ENCODE measurements around the gene P2RY14. TPM values are rescaled to one million over a fixed set of nuclear protein-coding genes. Genes with fewer than 3 reads are reported as not detected.

The P2RY14 gene
- total RNA-seq, 1 donor from 2014 or later: not detected

- DNase-seq (ENCODE audit: low read depth, low spot score): no peak
Observed at GRCh38 chr3:151301787-151302186, 23.4 kb upstream of the P2RY14 start.

- DNase-seq (ENCODE audit: low read depth, low spot score): no peak
Observed at GRCh38 chr3:151300539-151300938, 22.2 kb upstream of the P2RY14 start.

DNA sequence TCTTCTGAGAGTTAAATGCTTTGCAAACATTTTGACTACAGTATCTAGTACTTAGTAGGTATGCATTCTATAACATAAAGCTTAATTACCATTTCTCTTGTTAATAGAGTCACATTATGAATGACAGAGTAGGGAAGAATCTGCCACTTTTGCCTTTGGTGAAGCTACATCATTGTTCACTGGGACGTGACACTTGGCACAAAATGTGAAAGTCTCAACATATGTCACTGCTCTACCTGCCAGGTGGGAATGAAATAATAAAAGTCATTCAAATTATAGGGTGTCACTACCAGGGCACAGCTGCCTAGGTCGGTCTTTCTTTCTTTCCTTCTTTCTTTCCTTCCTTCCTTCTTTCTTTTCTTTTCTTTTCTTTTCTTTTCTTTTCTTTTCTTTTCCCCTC is 20.7 kb upstream of the P2RY14 start:
- no peak for DNase-seq (ENCODE audit: low read depth, low spot score)

DNA sequence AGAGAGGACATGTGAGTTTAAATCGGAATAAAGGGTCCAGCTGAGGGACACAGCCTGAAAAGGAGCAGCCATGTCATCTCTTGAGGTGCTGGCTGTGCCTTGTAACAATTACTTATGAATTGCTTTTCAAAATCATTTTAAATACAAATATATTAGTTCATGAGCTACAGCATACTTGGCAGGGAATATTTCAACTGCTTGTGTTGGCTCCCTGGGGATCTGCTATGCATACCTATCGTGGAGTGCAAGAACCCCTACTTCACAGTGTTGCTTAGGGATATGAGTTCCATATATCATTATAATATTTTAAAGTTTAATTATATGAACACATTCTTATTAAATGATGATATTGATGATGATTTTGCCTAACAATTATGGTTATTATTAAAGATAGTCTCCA is 19.1 kb upstream of the P2RY14 start:
- DNase-seq (ENCODE audit: low read depth, low spot score): no peak

GRCh38 chr3:151296226-151296625 is 17.9 kb upstream of the P2RY14 start:
- DNase-seq (ENCODE audit: low read depth, low spot score): no peak

GRCh38 chr3:151293127-151293526 is 14.8 kb upstream of the P2RY14 start:
- DNase-seq (ENCODE audit: low read depth, low spot score): no peak

GRCh38 chr3:151290673-151291072 is 12.3 kb upstream of the P2RY14 start:
- DNase-seq (ENCODE audit: low read depth, low spot score): no peak

- DNase-seq (ENCODE audit: low read depth, low spot score): no peak
Observed at GRCh38 chr3:151289445-151289844, 11.1 kb upstream of the P2RY14 start.

GRCh38 chr3:151285940-151286339 is 7.6 kb upstream of the P2RY14 start:
- no peak for DNase-seq (ENCODE audit: low read depth, low spot score)

GRCh38 chr3:151283907-151284461 is 5.6 kb upstream of the P2RY14 start:
- no peak for DNase-seq (ENCODE audit: low read depth, low spot score)

DNA sequence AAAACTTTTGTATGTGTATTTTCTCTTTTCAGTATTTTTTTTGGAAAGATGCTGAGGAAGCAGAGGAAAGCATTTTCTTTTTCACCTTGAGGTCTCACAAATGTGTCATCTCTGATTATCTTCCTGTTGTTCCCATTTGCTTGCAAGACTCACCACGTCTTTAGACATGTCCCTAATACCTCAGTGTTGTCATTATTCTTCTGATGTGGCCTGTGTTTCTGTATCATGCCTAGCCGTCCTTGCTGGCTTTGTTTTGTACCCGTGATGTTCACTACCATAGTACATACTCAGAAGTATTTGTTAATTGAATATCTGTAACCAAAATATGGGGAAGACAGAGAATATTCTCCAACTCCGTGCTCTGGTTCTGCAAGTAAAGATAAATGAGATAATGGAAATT is 5.0 kb upstream of the P2RY14 start:
- no peak for DNase-seq (ENCODE audit: low read depth, low spot score)

DNA sequence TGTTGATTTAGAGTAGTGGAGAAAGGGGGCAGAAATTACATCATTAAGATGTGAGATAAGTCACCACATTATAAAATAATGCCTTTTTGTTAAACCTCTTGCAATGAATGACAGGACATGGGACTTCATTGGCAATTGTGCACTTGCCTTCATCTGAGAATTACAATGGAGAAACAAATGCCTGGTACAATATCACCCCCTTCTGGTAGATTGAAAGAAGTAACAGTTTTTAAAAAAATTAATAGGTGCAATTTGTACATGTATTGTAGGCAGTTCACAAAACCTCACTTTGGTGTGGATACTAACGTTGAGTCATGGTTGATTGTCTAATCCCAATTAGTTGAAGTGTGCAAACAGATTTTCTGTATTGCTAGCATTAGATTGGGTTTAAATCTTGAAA is 4.6 kb upstream of the P2RY14 start:
- DNase-seq (ENCODE audit: low read depth, low spot score): peak; percentile 2

DNA sequence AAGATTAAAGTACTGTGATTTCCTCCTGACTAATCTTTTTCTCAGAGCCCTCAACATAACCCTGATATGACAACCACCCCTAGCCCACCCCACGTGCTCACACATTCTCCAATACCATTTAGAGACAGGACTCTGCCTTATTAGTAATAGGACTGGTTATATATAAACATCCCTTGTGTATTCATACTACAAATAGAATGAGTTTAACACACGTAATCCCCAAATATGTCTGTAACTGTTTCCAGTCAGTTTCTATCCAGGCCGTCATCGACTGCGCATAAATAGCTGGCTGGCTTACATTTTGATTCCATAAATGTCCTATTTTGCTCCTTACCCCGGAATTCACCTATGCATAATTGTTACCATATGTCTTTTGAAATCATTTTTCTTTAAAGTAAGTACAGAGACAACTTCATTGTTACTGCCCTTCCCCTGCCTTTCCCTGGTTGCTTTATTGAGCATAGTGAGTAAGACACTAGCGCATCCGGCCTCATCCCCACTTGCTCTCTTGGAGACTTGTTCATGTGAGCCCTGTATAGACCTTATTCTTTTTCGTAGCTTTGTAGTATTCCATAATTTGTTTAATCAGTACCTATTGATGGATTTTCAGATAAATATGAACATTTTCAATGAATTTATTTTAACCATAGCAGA is 3.5 kb upstream of the P2RY14 start:
- no peak for DNase-seq (ENCODE audit: low read depth, low spot score)

GRCh38 chr3:151276687-151277042 is 1.7 kb downstream of the P2RY14 start:
- no peak for DNase-seq (ENCODE audit: low read depth, low spot score)

GRCh38 chr3:151276038-151276686 is 2.2 kb downstream of the P2RY14 start:
- no peak for DNase-seq (ENCODE audit: low read depth, low spot score)

DNA sequence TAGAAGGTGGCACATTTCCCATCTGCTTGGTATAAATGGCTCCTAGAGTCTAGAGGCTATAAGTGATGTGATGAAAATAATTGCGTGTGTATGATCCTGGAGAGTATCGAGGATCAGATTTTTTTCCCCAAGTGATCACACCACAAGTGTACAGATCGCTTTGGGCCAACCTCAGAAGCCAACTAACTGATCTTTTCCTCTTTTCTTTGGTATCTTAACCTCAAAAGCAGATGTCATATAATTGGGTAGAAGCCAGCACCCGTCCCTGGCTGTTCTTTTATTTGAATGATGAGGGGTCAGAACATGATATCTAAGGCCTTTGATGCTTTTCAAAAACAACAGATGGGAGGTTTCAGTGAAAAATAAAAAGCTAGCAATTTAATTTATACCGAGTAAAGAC is 3.3 kb downstream of the P2RY14 start:
- DNase-seq (ENCODE audit: low read depth, low spot score): no peak

DNA sequence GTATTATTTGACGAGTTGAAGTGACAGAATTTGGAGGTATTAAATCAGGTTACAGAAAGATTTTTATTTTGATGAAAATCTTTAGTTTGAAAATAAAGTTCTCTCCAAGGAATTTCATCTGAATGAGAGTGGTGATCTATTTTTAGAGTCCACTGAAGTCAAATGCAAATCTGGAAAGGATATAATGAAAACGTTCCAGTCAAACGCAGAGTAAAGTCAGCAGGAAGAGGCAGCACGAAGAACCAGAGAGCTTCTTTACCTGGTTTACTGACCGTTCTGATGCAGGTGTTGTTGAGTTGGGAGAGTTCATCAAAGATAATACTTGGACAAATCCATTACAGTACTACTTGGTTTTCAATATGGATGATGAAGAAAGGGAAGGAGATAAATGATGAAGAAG is 8.7 kb downstream of the P2RY14 start:
- DNase-seq (ENCODE audit: low read depth, low spot score): no peak

DNA sequence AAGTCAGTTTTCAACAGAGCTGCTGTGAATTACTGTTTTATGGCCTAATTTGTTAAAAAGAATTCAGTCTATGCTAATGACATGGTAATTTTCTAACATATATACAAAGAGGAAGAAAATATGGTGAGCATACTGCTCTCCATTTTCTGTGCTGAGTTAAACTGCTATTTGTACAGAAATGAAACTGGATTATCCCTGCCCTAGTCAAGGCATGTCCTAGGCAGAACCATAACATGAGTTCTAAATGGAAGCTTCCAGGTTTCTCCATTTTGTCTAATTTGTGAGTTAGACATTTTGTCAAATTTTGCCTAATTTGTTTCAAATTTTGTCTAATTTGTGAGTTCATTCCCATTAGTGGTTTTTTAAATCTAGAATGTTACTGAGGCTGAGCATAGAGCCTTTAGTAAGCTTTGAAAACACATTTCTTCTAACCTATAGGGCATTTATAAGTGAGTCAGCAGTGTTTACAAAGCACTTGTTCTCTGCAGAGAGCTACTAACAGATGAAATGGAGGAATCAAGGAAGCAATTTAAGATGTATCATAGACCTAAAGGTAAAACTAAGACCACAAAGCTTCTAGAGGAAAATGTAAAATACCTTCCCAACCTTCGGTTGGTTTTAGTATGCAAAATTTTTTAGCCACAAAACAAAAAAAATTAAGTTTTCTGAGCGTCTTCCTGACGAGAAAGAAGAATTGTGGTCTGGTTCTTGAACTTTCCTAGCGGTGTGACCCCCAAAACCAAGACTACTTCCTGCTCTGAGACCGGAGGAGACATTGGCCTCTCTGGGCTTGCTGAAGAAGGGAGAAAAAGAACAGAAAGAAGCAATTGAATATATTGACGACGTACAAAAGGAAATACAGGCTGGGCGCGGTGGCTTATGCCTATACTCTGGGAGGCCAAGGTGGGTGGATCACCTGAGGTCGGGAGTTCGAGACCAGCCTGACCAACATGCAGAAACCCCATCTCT is 9.8 kb downstream of the P2RY14 start:
- DNase-seq (ENCODE audit: low read depth, low spot score): no peak

DNA sequence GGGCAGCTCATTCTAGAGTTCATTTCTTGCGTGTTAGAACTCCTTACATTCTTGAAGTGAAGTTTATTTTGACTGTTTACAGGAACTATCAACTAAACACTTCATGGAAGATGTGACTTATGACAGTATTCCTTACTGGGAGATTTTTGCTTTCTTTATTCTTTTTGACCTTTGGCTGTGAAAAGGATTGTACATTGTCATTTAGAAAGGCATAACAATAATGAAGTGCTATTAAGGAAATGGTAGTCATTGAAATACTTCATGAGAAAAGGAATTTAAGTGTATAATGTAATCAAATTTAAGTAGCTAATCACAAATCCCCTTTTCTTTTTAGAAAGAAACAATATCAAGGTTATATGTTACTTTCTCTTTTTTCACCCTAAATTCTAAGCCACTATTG is 11.3 kb downstream of the P2RY14 start:
- DNase-seq (ENCODE audit: low read depth, low spot score): no peak

- DNase-seq (ENCODE audit: low read depth, low spot score): no peak
Observed at GRCh38 chr3:151265866-151266265, 12.5 kb downstream of the P2RY14 start.

DNA sequence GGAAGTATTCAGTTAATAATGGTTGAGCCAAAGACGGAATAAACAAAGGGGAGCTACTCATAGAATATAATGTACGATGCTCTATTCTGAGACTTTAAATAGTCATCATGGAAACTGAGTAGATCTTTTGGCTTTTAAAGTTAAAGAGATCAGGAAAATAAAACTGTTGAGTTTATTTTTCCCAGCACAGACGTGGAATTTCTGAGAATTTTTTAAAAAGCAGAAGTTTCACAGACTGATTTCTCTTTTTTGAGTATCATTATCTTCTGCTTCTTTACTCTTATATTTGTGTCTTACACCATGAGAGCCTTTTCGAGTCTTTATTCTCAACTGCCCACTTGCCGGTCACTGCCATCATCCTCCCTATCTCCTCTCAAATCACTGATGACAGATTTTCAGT is 13.2 kb downstream of the P2RY14 start:
- no peak for DNase-seq (ENCODE audit: low read depth, low spot score)

GRCh38 chr3:151264605-151265004 is 13.7 kb downstream of the P2RY14 start:
- no peak for DNase-seq (ENCODE audit: low read depth, low spot score)

All from pulmonary artery endothelial cell (primary cell).